Measurements from ENCODE around the gene SBF1.
"Not testable (repeated sequence)": the region's sequence is repeated elsewhere in the genome, so short reads cannot be mapped to it uniquely, and the experiment has no call there.

SBF1 gene

GRCh38 chr22:50474710-50475651 is at the start of gene SBF1:
Gene SBF1, minus strand, starts transcription at chr22:50475035. Its CDS starts 195 bp downstream, at chr22:50474840.
- peak; percentile 95 for DNase-seq (ENCODE audit: low spot score)

GRCh38 chr22:50523806-50524675 is 49.2 kb upstream of the SBF1 start:
- no peak for DNase-seq (ENCODE audit: low spot score)

- DNase-seq (ENCODE audit: low spot score), result no peak
Observed at GRCh38 chr22:50523458-50523805, 48.6 kb upstream of the SBF1 start.

GRCh38 chr22:50522806-50523438 is 48.1 kb upstream of the SBF1 start:
- DNase-seq (ENCODE audit: low spot score), result no peak

- no peak for DNase-seq (ENCODE audit: low spot score)
Observed at GRCh38 chr22:50522208-50522805, 47.5 kb upstream of the SBF1 start.

GRCh38 chr22:50521710-50522109 is 46.9 kb upstream of the SBF1 start:
- no peak for DNase-seq (ENCODE audit: low spot score)

- DNase-seq (ENCODE audit: low spot score), result no peak
Observed at GRCh38 chr22:50520826-50521453, 46.1 kb upstream of the SBF1 start.

- not testable (repeated sequence) for DNase-seq (ENCODE audit: low spot score)
Observed at GRCh38 chr22:50520184-50520583, 45.3 kb upstream of the SBF1 start.

- no peak for DNase-seq (ENCODE audit: low spot score)
Observed at GRCh38 chr22:50519151-50519550, 44.3 kb upstream of the SBF1 start.

- no peak for DNase-seq (ENCODE audit: low spot score)
Observed at GRCh38 chr22:50518606-50519005, 43.8 kb upstream of the SBF1 start.

GRCh38 chr22:50517495-50518260 is 42.8 kb upstream of the SBF1 start:
- DNase-seq (ENCODE audit: low spot score), result no peak

GRCh38 chr22:50516891-50517290 is 42.1 kb upstream of the SBF1 start:
- DNase-seq (ENCODE audit: low spot score), result no peak

GRCh38 chr22:50516068-50516467 is 41.2 kb upstream of the SBF1 start:
- no peak for DNase-seq (ENCODE audit: low spot score)

- DNase-seq (ENCODE audit: low spot score), result no peak
Observed at GRCh38 chr22:50513175-50513574, 38.3 kb upstream of the SBF1 start.

GRCh38 chr22:50508897-50509296 is 34.1 kb upstream of the SBF1 start:
- peak; percentile 41 for DNase-seq (ENCODE audit: low spot score)

GRCh38 chr22:50507991-50508884 is 33.4 kb upstream of the SBF1 start, which contains the start of gene NCAPH2:
Gene NCAPH2, plus strand, starts transcription at chr22:50508224. Its CDS starts 114 bp downstream, at chr22:50508338.
- DNase-seq (ENCODE audit: low spot score), result no peak

GRCh38 chr22:50507421-50507990 is 32.7 kb upstream of the SBF1 start, which contains the start of gene LMF2:
Gene LMF2, minus strand, starts transcription at chr22:50507702. Its CDS starts 27 bp downstream, at chr22:50507675.
- peak; percentile 99 for DNase-seq (ENCODE audit: low spot score)

- DNase-seq (ENCODE audit: low spot score), result peak; percentile 59
Observed at GRCh38 chr22:50506611-50507420, 32.0 kb upstream of the SBF1 start.

Measured in ecto neural progenitor cell (in vitro differentiated cells).